Panc1 (cell line): ENCODE results near the gene ESR2. TPM values are rescaled to one million over a fixed set of nuclear protein-coding genes. Genes with fewer than 3 reads are reported as not detected.

Experiments used
- ATAC-seq: fragments of 200-7000 bp; cut with Tn5 transposase; 2 replicates; pipeline ENCODE4 v1.9.1; 2020; ENCODE audit warnings: mild to moderate bottlenecking, moderate library complexity
- BruUV-seq: library from RNA; stranded (reverse); fragments of 400-500 nt; replicated peaks from 2 replicates; lab custom pipeline; 2021; lab: Mats Ljungman, UMichigan
- CTCF ChIA-PET: fragments of 300-600 bp; sonication (Branson Sonifier 250); formaldehyde crosslinking; loops from one replicate; lab custom pipeline; 2022; ENCODE audit warnings: antibody characterized with exemption; lab: Charles Lee
- POLR2A ChIA-PET: fragments of 300-600 bp; sonication (Branson Sonifier 250); formaldehyde crosslinking; loops from one replicate; lab custom pipeline; 2022; ENCODE audit warnings: antibody characterized with exemption; lab: Charles Lee
- DNase-seq: peaks from one replicate; pipeline ENCODE4 v3.0.0-alpha.2; 2010; ENCODE audit warnings: low read depth, low spot score
- H3K27ac ChIP-seq: 2 replicates; pipeline ENCODE4 v1.5.1; 2011; ENCODE audit warnings: mild to moderate bottlenecking, low read length, inconsistent platforms
- H3K27me3 ChIP-seq: fragments of 200-500 bp; sonication (Bioruptor generic); 2 replicates; pipeline ENCODE4 v1.6.0; 2014; ENCODE audit warnings: low read length, inconsistent platforms; ENCODE audit not compliant: control insufficient read depth, insufficient read depth
- H3K36me3 ChIP-seq: fragments of 200-500 bp; sonication (Bioruptor generic); 2 replicates; pipeline ENCODE4 v1.5.1; 2014; ENCODE audit warnings: inconsistent platforms, mild to moderate bottlenecking, low read length, moderate library complexity; ENCODE audit not compliant: control insufficient read depth, insufficient read depth
- H3K4me1 ChIP-seq: 2 replicates; pipeline ENCODE4 v1.5.1; 2011; ENCODE audit warnings: inconsistent platforms, mild to moderate bottlenecking, low read length, moderate library complexity; ENCODE audit not compliant: control insufficient read depth, insufficient read depth
- H3K4me3 ChIP-seq, 2 experiments: 2 replicates each; pipeline ENCODE4 v1.5.1; 2011 to 2012; ENCODE audit warnings: low read depth in 2 of 2, low read length in 2 of 2, mild to moderate bottlenecking in 2 of 2, inconsistent platforms in 1 of 2, moderate library complexity in 1 of 2
- H3K9me3 ChIP-seq: fragments of 200-500 bp; sonication (Bioruptor generic); 2 replicates; pipeline ENCODE4 v1.5.1; 2014; ENCODE audit warnings: low read depth, mild to moderate bottlenecking, inconsistent platforms, low read length, moderate library complexity; ENCODE audit not compliant: control insufficient read depth, insufficient read depth
- POLR2AphosphoS5 ChIP-seq: IDR thresholded peaks from 2 replicates; pipeline ENCODE4 v1.6.1; 2012; ENCODE audit warnings: mild to moderate bottlenecking, low read depth, low read length, moderate library complexity
- SIN3A ChIP-seq: IDR thresholded peaks from 2 replicates; pipeline ENCODE4 v1.6.1; 2012; ENCODE audit warnings: low read depth, mild to moderate bottlenecking, low read length, moderate library complexity, borderline replicate concordance; ENCODE audit not compliant: insufficient read depth
- TCF7L2 ChIP-seq: IDR thresholded peaks from 2 replicates; pipeline ENCODE4 v1.6.1; 2011; ENCODE audit warnings: mild to moderate bottlenecking, low read depth, low read length, inconsistent platforms
- in situ Hi-C: cut with HindIII; loops from 2 replicates; pipeline ENCODE4 v1.10.0; 2016; ENCODE audit warnings: low sequenced_read_pairs, low pct_unique_long_range_greater_than_20kb
- intact Hi-C: fragments of 100-400 bp; cut with micrococcal nuclease; formaldehyde crosslinking; loops from one replicate; pipeline ENCODE4 v1.10.0; 2022; ENCODE audit not compliant: unreplicated experiment
- total RNA-seq: library from RNA; stranded (reverse); gene quantifications from one replicate; pipeline ENCODE4 v1.2.1, GENCODE V29; 2021; ENCODE audit not compliant: unreplicated experiment
- TF ChIP-seq, protein P1 (sequence below): fragments of 450-650 bp; IDR thresholded peaks from 2 replicates; pipeline ENCODE4 v1.5.1; 2017; ENCODE audit warnings: mild to moderate bottlenecking
- TF ChIP-seq, protein P2 (sequence below), 2 experiments: IDR thresholded peaks; 2 replicates each; pipeline ENCODE4 v1.6.1; 2011 to 2012; ENCODE audit warnings: low read depth in 2 of 2, control low read depth in 1 of 2, low read length in 1 of 2, mild to moderate bottlenecking in 1 of 2, moderate library complexity in 1 of 2; ENCODE audit not compliant: insufficient read depth in 1 of 2

The ESR2 gene
- total RNA-seq, 1 experiment from 2014 or later = not detected

DNA sequence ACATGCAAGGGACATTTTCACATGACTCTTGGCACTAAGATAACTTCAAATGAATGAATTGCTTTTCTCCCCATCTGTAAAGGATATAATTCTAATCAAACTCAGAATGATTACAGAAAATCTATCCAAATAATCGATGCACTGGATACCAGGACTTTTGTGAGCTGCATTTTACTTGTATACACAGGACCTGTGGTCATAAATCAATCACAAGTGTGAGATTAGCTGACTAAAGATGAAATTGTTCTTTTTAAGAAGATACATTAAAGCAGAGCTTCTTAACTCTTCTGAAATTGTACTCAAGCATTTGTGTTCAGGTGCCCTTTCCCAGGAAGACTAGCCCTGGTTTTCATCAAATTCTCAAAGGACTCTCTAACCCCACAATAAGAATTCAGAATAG lies 66.3 kb downstream of the ESR2 start:
- ChIA-PET POLR2A (no interaction called here), CTCF (no interaction called here)
- no TSS peak for BruUV-seq

DNA sequence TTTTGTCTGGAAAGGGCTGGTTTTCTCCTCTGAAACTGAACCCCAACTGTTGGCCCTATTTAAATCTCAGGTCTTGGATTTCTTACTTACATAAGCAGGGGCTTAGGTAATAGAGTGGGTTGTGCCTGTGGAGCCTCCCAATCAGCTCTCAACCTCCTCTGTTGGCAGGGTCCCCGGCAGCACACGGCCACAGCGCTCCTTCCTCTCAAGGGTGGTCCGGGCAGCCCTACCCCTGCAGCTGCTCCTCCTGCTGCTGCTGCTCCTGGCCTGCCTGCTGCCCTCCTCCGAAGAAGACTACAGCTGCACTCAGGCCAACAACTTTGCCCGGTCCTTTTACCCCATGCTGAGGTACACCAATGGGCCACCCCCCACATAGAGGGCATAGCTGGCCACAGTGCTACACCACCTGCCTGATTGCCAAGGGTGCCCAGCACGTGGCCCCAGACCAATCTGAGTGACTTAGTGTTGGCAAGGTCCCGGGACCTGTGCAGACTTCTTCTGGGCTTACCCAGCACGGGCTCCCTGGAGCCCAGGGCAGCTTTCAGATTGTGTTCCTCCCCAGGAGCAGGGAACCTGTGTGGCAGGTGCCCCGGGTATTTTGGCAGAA lies 68.9 kb downstream of the ESR2 start:
- Histone ChIP-seq H3K4me3 (no peak overlapping the region), H3K4me1 (no peaks in the 10 kb centered on the region), H3K27me3 (no peaks in the 10 kb centered on the region), H3K36me3 (peaks cover 4% of the 10 kb centered on the region; the same call in 1 of the 2 replicates), H3K9me3 (no peaks in the 10 kb centered on the region), H3K27ac (no peak overlapping the region)
- POLR2A ChIA-PET = no interaction called here
- CTCF ChIA-PET = no interaction called here
- in situ Hi-C loops = no loop called here
- ATAC-seq (no peak), DNase-seq (no peak)
- intact Hi-C loops = no loop called here
- TF ChIP-seq TCF7L2 (no peak), POLR2AphosphoS5 (no peak), SIN3A (no peak)
- TF ChIP-seq, protein P1, sequence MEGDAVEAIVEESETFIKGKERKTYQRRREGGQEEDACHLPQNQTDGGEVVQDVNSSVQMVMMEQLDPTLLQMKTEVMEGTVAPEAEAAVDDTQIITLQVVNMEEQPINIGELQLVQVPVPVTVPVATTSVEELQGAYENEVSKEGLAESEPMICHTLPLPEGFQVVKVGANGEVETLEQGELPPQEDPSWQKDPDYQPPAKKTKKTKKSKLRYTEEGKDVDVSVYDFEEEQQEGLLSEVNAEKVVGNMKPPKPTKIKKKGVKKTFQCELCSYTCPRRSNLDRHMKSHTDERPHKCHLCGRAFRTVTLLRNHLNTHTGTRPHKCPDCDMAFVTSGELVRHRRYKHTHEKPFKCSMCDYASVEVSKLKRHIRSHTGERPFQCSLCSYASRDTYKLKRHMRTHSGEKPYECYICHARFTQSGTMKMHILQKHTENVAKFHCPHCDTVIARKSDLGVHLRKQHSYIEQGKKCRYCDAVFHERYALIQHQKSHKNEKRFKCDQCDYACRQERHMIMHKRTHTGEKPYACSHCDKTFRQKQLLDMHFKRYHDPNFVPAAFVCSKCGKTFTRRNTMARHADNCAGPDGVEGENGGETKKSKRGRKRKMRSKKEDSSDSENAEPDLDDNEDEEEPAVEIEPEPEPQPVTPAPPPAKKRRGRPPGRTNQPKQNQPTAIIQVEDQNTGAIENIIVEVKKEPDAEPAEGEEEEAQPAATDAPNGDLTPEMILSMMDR = no peak
- TF ChIP-seq, protein P2, sequence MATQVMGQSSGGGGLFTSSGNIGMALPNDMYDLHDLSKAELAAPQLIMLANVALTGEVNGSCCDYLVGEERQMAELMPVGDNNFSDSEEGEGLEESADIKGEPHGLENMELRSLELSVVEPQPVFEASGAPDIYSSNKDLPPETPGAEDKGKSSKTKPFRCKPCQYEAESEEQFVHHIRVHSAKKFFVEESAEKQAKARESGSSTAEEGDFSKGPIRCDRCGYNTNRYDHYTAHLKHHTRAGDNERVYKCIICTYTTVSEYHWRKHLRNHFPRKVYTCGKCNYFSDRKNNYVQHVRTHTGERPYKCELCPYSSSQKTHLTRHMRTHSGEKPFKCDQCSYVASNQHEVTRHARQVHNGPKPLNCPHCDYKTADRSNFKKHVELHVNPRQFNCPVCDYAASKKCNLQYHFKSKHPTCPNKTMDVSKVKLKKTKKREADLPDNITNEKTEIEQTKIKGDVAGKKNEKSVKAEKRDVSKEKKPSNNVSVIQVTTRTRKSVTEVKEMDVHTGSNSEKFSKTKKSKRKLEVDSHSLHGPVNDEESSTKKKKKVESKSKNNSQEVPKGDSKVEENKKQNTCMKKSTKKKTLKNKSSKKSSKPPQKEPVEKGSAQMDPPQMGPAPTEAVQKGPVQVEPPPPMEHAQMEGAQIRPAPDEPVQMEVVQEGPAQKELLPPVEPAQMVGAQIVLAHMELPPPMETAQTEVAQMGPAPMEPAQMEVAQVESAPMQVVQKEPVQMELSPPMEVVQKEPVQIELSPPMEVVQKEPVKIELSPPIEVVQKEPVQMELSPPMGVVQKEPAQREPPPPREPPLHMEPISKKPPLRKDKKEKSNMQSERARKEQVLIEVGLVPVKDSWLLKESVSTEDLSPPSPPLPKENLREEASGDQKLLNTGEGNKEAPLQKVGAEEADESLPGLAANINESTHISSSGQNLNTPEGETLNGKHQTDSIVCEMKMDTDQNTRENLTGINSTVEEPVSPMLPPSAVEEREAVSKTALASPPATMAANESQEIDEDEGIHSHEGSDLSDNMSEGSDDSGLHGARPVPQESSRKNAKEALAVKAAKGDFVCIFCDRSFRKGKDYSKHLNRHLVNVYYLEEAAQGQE (IDR thresholded peaks at IDR 0.05; ENCODE audit: insufficient read depth in 1 of 2, low read depth in 2 of 2, low read length in 1 of 2) = no peak
- BruUV-seq = no TSS peak

More for the DNA sequence above, 66.3 kb downstream of the ESR2 start:
- no peak overlapping the region for H3K4me3 ChIP-seq
- intact Hi-C loops = no loop called here
- no peaks in the 10 kb centered on the region for H3K27me3 ChIP-seq
- DNase-seq = no peak
- H3K4me1 ChIP-seq = no peaks in the 10 kb centered on the region
- ATAC-seq = no peak
- TF ChIP-seq POLR2AphosphoS5 = no peak
- no peak for TF ChIP-seq SIN3A
- TF ChIP-seq, protein P1 = no peak
- TF ChIP-seq, protein P2 (IDR thresholded peaks at IDR 0.05; ENCODE audit: insufficient read depth in 1 of 2, low read depth in 2 of 2, low read length in 1 of 2) = no peak
- no peak for TF ChIP-seq TCF7L2
- peaks cover 4% of the 10 kb centered on the region; the same call in 1 of the 2 replicates for H3K36me3 ChIP-seq
- in situ Hi-C loops = no loop called here
- no peaks in the 10 kb centered on the region for H3K9me3 ChIP-seq
- no peak overlapping the region for H3K27ac ChIP-seq
